Measurements from ENCODE around the gene CYFIP1.

CYFIP1 gene

GRCh38 chr15:22838292-22839042, 141.7 kb downstream of the CYFIP1 start, which contains the start of gene NIPA2 (continued):
- TF ChIP-seq TRIM28 (IDR thresholded peaks at IDR 0.05; ENCODE audit: borderline replicate concordance, low read length) = no peak
- TF ChIP-seq ZBTB11 (tag by site-specific recombination; conservative IDR thresholded peaks at IDR 0.05; ENCODE audit: low read depth) = peak; percentile 55
- TF ChIP-seq SP7 (tag by site-specific recombination; IDR thresholded peaks at IDR 0.05) = no peak
- no peak for TF ChIP-seq ZNF248 (tag by site-specific recombination; IDR thresholded peaks at IDR 0.05)
- TF ChIP-seq KLF9 (tag by site-specific recombination; IDR thresholded peaks at IDR 0.05; ENCODE audit: low read depth) = peak; percentile 77
- TF ChIP-seq ZNF645 (tag by site-specific recombination; IDR thresholded peaks at IDR 0.05) = no peak
- TF ChIP-seq ZNF596 (tag by site-specific recombination; IDR thresholded peaks at IDR 0.05) = no peak; the same call in 1 of the 2 replicates
- TF ChIP-seq ZNF660 (tag by site-specific recombination; IDR thresholded peaks at IDR 0.05) = no peak
- no peak for TF ChIP-seq ZNF146 (tag by site-specific recombination; IDR thresholded peaks at IDR 0.05)
- TF ChIP-seq ZNF791 (tag by site-specific recombination; IDR thresholded peaks at IDR 0.05) = no peak
- TF ChIP-seq ZNF280D (tag by site-specific recombination; IDR thresholded peaks at IDR 0.05) = no peak
- TF ChIP-seq ZNF621 (tag by site-specific recombination; IDR thresholded peaks at IDR 0.05) = no peak
- no peak for TF ChIP-seq ZNF366 (tag by site-specific recombination; conservative IDR thresholded peaks at IDR 0.05)
- TF ChIP-seq ELK4 (IDR thresholded peaks at IDR 0.05; ENCODE audit: borderline replicate concordance, low read depth, low read length) = no peak; the same call in 1 of the 2 replicates
- no peak for TF ChIP-seq ZNF658 (tag by site-specific recombination; IDR thresholded peaks at IDR 0.05)
- TF ChIP-seq GLIS1 (tag by site-specific recombination; IDR thresholded peaks at IDR 0.05) = 0 out of 2 replicates have a peak, but pooled peaks have one; percentile 16
- TF ChIP-seq ZNF488 (tag by site-specific recombination; IDR thresholded peaks at IDR 0.05) = no peak
- no peak for TF ChIP-seq ZNF837 (tag by site-specific recombination; IDR thresholded peaks at IDR 0.05)
- TF ChIP-seq ZNF558 (tag by site-specific recombination; IDR thresholded peaks at IDR 0.05) = no peak
- TF ChIP-seq ZNF692 (tag by site-specific recombination; IDR thresholded peaks at IDR 0.05) = peak; percentile 23
- no peak for TF ChIP-seq ZNF518A (tag by site-specific recombination; conservative IDR thresholded peaks at IDR 0.05; ENCODE audit: low read depth)
- TF ChIP-seq ZNF580 (tag by site-specific recombination; IDR thresholded peaks at IDR 0.05) = no peak
- no peak for TF ChIP-seq ZNF501 (tag by site-specific recombination; IDR thresholded peaks at IDR 0.05)

Data from HEK293 (cell line).